NT2/D1 (cell line): Measurements from ENCODE around the gene SCD.

ENCODE experiments used
- DNase-seq: peaks from one replicate; pipeline ENCODE4 v3.0.0-alpha.2; 2011; ENCODE audit warnings: low read depth, low spot score
- H3K27me3 ChIP-seq: 2 replicates; pipeline ENCODE4 v1.6.0; 2011; ENCODE audit warnings: mild to moderate bottlenecking; ENCODE audit not compliant: insufficient read length, insufficient read depth
- H3K36me3 ChIP-seq: 2 replicates; pipeline ENCODE4 v1.6.1; 2011; ENCODE audit warnings: mild to moderate bottlenecking, low read length, mixed read lengths; ENCODE audit not compliant: insufficient read depth, insufficient read length
- H3K4me1 ChIP-seq: 2 replicates; pipeline ENCODE4 v1.5.1; 2011; ENCODE audit not compliant: insufficient read depth, insufficient read length
- H3K4me3 ChIP-seq: 2 replicates; pipeline ENCODE4 v1.5.1; 2011; ENCODE audit warnings: low read depth; ENCODE audit not compliant: insufficient read length
- H3K9ac ChIP-seq: 2 replicates; pipeline ENCODE4 v1.6.0; 2011; ENCODE audit warnings: low read depth; ENCODE audit not compliant: insufficient read length
- H3K9me3 ChIP-seq: 2 replicates; pipeline ENCODE4 v1.5.1; 2011; ENCODE audit warnings: mild to moderate bottlenecking, low read length; ENCODE audit not compliant: insufficient read depth
- SUZ12 ChIP-seq: IDR thresholded peaks from 2 replicates; pipeline ENCODE4 v1.6.1; 2011; ENCODE audit not compliant: insufficient read length, insufficient read depth; ENCODE audit errors: extremely low read depth
- YY1 ChIP-seq: IDR thresholded peaks from 2 replicates; pipeline ENCODE4 v1.6.1; 2011; ENCODE audit not compliant: insufficient read length, insufficient read depth
- ZNF274 ChIP-seq: IDR thresholded peaks from 2 replicates; pipeline ENCODE4 v1.6.1; 2011; ENCODE audit warnings: mild to moderate bottlenecking, low read depth, low read length

Gene SCD

GRCh38 chr10:100364175-100364574 is 17.1 kb downstream of the SCD start:
- no peak overlapping the region for H3K4me3 ChIP-seq
- peaks cover 44% of the 10 kb centered on the region for H3K36me3 ChIP-seq
- no peaks in the 10 kb centered on the region for H3K9me3 ChIP-seq
- no peak for DNase-seq
- H3K9ac ChIP-seq = no peak overlapping the region
- TF ChIP-seq YY1 (no peak), SUZ12 (no peak), ZNF274 (no peak)
- peaks cover 2% of the 10 kb centered on the region for H3K4me1 ChIP-seq
- no peaks in the 10 kb centered on the region for H3K27me3 ChIP-seq

DNA sequence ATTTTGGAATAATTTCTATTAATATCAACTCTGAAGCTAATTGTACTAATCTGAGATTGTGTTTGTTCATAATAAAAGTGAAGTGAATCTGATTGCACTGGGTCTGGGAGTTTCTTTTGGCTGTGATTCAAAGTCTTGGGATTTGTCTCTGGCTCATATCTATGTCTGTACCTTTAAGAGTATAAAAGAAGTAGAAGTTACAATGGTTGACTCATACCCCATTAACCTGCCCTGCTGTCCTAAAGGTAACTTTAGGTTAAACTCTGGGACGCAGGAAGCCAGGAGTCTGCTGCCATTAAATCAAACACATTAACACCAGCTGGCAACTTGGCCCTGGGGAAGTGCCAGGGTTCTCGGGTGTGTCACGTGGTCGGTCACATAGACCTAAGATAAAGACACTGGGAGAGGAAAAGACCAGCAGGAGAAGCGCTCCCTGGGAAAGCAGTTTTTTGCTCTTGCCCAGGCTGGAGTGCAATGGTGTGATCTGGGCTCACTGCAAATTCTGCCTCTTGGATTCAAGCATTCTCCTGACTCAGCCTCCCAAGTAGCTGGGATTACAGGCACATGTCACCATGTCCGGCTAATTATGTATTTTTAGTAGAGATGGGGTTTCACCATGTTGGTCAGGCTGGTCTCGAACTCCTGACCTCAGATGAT is 17.8 kb downstream of the SCD start:
- peaks cover 2% of the 10 kb centered on the region for H3K4me1 ChIP-seq
- TF ChIP-seq ZNF274 (no peak), SUZ12 (no peak), YY1 (no peak)
- H3K4me3 ChIP-seq = no peak overlapping the region
- no peak overlapping the region for H3K9ac ChIP-seq
- peaks cover 38% of the 10 kb centered on the region for H3K36me3 ChIP-seq
- H3K27me3 ChIP-seq = no peaks in the 10 kb centered on the region
- H3K9me3 ChIP-seq = no peaks in the 10 kb centered on the region
- no peak for DNase-seq

DNA sequence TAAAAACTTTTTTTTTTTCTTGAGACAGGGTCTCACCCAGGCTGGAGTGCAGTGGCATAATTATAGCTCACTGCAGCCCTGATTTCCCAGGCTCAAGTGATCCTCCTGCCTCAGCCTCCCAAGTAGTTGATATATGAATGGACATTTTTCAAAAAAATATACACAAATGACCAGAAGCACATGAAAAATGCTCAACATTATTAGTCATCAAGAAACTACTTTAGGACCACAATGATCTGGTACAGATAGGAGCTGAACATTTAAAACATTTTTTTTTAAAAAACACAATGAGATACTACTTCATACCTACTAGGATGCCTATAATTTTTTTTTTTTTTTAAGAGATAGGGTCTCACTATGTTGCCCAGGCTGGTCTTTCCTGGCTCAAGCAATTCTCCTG is 21.7 kb downstream of the SCD start:
- H3K27me3 ChIP-seq = no peaks in the 10 kb centered on the region
- H3K36me3 ChIP-seq = peaks cover 4% of the 10 kb centered on the region
- no peaks in the 10 kb centered on the region for H3K9me3 ChIP-seq
- H3K4me3 ChIP-seq = no peak overlapping the region
- H3K4me1 ChIP-seq = no peaks in the 10 kb centered on the region
- H3K9ac ChIP-seq = no peak overlapping the region
- DNase-seq = no peak
- no peak for TF ChIP-seq SUZ12
- no peak for TF ChIP-seq ZNF274
- no peak for TF ChIP-seq YY1

DNA sequence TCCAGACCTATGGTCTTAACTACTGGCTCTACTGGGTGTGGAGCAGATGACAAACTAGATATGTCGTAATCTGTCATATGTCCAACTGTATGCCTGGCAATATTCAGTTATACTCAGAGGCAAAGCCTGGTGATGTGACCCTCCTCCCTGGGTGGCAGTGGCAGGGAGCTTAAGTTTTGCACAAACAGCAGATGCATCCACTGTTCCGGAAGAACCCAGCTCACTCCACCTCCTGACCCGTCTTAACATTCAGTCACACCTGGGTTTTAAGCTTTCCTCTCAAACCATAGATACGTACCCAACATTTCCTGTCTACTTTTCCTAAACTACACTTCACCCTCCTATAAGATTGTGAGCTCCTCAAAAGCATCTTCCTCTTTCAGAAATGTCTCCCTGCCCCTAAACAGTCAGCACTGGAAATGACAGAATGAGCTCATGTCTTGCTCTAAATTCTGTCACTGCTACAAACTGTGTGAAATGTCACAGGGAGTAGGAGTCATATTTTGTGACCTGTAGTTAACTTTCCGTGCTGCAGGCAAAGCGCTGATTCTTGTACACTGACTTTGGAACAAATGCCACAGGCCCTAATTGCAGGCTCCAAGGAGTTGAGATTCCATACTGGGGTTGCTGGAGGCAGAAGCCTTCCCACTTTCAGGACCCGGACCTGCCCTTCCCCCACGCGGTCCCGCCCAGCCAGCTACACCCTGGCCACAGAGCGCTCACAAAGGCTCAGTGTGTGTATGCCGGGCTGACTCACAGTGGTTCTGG is 23.9 kb downstream of the SCD start:
- no peaks in the 10 kb centered on the region for H3K4me1 ChIP-seq
- no peak overlapping the region for H3K4me3 ChIP-seq
- TF ChIP-seq YY1 (no peak), ZNF274 (no peak)
- H3K27me3 ChIP-seq = no peaks in the 10 kb centered on the region
- H3K9me3 ChIP-seq = no peaks in the 10 kb centered on the region
- H3K9ac ChIP-seq = peak overlapping the region; percentile 62
- no peaks in the 10 kb centered on the region for H3K36me3 ChIP-seq
- peak; percentile 46 for DNase-seq

DNA sequence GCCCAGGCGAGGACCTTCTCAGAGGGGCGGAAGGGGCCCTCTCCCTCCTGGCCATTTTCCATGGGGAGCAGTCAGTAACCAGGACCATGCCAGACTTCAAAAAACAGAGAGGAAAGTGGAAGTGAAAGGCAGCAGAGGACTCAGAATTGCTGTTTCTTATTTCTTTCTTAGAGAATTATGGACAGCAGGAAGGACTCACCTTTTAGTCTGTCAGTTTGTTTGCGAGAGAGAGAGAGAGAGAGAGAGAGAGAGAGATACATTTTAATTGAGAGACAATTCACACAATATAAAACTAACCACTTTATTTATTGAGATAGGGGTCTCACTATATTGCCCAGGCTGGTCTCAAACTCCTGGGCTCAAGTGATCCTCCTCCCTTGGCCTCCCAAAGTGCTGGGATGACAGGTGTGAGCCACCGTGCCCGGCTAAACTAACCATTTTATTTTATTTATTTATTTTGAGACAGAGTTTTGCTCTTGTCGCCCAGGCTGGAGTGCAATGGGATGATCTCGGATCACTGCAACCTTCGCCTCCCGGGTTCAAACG is 24.5 kb downstream of the SCD start:
- no peak overlapping the region for H3K4me3 ChIP-seq
- H3K9ac ChIP-seq = peak overlapping the region; percentile 70
- no peak for DNase-seq
- H3K27me3 ChIP-seq = no peaks in the 10 kb centered on the region
- H3K4me1 ChIP-seq = no peaks in the 10 kb centered on the region
- no peaks in the 10 kb centered on the region for H3K9me3 ChIP-seq
- no peaks in the 10 kb centered on the region for H3K36me3 ChIP-seq
- no peak for TF ChIP-seq ZNF274

GRCh38 chr10:100372415-100373297 is 25.6 kb downstream of the SCD start:
- Histone ChIP-seq H3K4me3 (peak overlapping the region; percentile 73), H3K9ac (peak overlapping the region; percentile 91), H3K4me1 (no peaks in the 10 kb centered on the region), H3K9me3 (no peaks in the 10 kb centered on the region), H3K36me3 (no peaks in the 10 kb centered on the region), H3K27me3 (no peaks in the 10 kb centered on the region)
- DNase-seq = no peak
- TF ChIP-seq ZNF274 = no peak
- no peak for TF ChIP-seq YY1
- TF ChIP-seq SUZ12 = no peak
